K562 treated with DMSO at 1 percent for 4 hours (cell line): Measurements from ENCODE around the gene CDKN2A. TPM values are rescaled to one million over a fixed set of nuclear protein-coding genes. Genes with fewer than 3 reads are reported as not detected.

Source experiments
- total RNA-seq: library from RNA; unstranded; fragments of 300-600 nt; gene quantifications from 2 replicates; pipeline ENCODE4 v1.2.3, GENCODE V29; 2022; ENCODE audit not compliant: insufficient read depth

The CDKN2A gene
- total RNA-seq, result not detected in 2 replicates

DNA sequence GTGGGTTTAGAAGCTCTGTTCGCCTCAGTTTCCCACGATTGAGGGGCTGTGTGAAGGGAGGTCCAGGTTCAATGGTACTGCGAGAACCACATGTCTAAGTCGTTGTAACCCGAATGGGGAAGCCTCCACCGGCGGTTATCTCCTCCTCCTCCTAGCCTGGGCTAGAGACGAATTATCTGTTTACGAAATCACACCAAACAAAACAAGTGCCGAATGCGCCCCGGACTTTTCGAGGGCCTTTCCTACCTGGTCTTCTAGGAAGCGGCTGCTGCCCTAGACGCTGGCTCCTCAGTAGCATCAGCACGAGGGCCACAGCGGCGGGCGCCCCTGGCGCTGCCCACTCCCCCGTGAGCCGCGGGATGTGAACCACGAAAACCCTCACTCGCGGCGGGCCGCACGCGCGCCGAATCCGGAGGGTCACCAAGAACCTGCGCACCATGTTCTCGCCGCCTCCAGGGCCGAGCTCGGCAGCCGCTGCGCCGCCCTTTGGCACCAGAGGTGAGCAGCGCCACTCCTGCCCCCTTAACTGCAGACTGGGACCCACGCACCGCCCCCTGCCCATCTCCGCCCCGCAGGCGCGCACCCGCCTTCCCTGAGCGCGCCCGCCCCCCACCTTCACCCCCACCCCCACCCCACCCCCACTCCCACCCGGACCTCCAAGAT, at the start of gene CDKN2A:
CDKN2A (minus strand) TSS at position 500 of the 663 bp plus-strand sequence.

DNA sequence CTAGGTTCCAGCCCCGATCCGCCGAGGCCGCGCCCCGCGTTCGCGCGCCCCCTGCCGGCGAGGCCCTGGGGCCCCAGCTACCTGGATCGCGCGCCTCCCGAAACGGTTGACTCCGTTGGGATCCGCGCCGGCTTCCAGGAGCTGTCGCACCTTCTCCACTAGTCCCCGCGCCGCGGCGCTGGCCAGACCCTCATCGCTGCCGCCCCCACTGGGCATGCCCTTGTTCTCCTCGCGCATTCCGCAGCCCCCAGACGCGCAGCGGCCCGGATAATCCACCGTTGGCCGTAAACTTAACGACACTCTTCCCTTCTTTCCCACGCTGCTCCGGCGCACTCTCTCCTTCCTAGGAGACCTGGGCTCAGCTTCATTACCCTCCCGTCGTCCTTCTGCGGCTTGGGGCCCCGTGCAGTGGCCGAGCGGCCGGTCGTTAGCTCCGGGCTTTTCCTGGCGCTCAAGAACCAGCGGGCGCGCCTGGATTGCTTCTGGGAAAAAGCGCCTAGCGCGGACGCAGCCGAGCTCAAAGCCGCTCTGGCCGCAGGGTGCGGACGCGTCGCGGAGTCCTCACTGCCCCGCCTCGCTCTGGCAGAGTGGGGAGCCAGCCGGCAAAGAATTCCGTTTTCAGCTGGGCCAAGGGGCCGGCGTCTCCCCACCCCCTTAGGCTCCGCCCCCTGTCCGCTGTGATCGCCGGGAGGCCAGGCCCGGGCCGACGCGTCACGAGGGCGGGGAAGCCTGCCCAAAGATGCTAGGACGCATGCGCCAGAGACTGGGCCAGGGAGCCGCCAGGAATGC, 14.7 kb upstream of the CDKN2A start, which contains the start of gene CDKN2B:
CDKN2B (minus strand) TSS at position 589 of the 789 bp plus-strand sequence; CDS start at position 237, 352 bp downstream.

DNA sequence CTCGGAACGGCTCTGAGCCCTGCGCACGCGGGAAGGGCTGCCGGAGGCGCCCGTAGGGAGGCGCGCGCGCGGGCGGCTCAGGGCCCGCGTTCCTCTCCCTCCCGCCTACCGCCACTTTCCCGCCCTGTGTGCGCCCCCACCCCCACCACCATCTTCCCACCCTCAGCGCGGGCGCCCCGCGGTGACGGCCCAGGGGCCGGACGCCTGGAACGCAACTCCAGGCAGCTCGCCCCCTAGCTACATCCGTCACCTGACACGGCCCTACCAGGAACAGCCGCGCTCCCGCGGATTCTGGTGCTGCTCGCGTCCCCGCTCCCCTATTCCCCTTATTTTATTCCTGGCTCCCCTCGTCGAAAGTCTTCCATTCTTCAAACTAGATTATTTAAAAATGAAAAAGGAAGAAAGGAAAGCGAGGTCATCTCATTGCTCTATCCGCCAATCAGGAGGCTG, 389 bp upstream of the CDKN2A start, which contains the start of gene CDKN2B-AS1:
CDKN2B-AS1 (plus strand) TSS at position 236 of the 450 bp plus-strand sequence.

Other genes with a start within 250 kb of the CDKN2A start
- not detected in 2 replicates for gene MTAP, start 191.8 kb downstream of the CDKN2A start, total RNA-seq
- not detected in 2 replicates for gene CDKN2B-AS1, start 399 bp upstream of the CDKN2A start, total RNA-seq
- gene CDKN2B, start 14.9 kb upstream of the CDKN2A start, total RNA-seq, result not detected in 2 replicates